Breast epithelium (tissue), 3 donors: Measurements from ENCODE around the gene GPC5.

Source experiments
- POLR2A ChIP-seq: fragments of 450-650 bp; IDR thresholded peaks from one replicate; pipeline ENCODE4 v1.6.1; 2016; ENCODE audit warnings: antibody characterized with exemption, mild to moderate bottlenecking, moderate library complexity
- POLR2AphosphoS5 ChIP-seq, 3 donors: sonication (generic); formaldehyde crosslinking; IDR thresholded peaks; one replicate each; pipeline ENCODE4 v1.6.1; 2017; ENCODE audit warnings: antibody characterized with exemption in 3 of 3
- TF ChIP-seq, protein P1 (sequence below), 3 donors: fragments of 450-650 bp; IDR thresholded peaks; one replicate each; pipeline ENCODE4 v1.5.1; 2016 to 2017; ENCODE audit warnings: antibody characterized with exemption in 3 of 3, mild to moderate bottlenecking in 3 of 3, moderate library complexity in 3 of 3

DNA sequence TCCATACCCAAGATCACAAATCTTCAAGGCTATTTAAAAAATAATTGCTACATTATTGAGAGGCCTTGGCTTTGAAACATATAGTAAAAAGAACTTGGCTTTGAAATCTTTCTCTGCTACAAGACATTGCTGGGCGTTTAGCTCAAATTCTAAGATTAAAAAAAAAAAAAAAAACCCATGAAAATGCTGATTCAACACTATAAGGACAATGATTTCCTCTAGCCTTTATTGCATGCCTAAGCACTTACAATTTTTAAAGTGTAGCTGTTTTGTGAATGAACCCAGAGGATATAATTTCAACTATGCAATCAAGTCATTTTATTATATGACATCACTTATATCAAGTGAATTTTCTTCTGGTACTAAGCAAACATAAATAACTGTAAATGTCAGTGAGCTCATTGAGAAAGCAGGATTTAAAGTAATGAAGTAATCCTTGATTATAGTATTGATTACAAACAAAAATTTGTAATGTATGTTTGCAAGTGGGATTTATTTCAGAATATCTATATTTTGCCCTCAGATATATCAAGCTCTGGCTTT is 1488.2 kb downstream of the GPC5 start:
- TF ChIP-seq, protein P1, sequence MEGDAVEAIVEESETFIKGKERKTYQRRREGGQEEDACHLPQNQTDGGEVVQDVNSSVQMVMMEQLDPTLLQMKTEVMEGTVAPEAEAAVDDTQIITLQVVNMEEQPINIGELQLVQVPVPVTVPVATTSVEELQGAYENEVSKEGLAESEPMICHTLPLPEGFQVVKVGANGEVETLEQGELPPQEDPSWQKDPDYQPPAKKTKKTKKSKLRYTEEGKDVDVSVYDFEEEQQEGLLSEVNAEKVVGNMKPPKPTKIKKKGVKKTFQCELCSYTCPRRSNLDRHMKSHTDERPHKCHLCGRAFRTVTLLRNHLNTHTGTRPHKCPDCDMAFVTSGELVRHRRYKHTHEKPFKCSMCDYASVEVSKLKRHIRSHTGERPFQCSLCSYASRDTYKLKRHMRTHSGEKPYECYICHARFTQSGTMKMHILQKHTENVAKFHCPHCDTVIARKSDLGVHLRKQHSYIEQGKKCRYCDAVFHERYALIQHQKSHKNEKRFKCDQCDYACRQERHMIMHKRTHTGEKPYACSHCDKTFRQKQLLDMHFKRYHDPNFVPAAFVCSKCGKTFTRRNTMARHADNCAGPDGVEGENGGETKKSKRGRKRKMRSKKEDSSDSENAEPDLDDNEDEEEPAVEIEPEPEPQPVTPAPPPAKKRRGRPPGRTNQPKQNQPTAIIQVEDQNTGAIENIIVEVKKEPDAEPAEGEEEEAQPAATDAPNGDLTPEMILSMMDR (IDR thresholded peaks at IDR 0.05), result no peak
- TF ChIP-seq POLR2AphosphoS5 (IDR thresholded peaks at IDR 0.05) (no peak), POLR2A (no peak)
